Suprapubic skin (tissue), 3 donors: Measurements from ENCODE around the gene PRICKLE2.

ENCODE experiments used
- CTCF ChIP-seq, 2 donors: fragments of 200-600 bp in 1 of 2; fragments of 450-650 bp in 1 of 2; sonication (generic) in 1 of 2; IDR thresholded peaks; one replicate each; pipeline ENCODE4 v1.5.1; 2016 to 2019; ENCODE audit warnings: antibody characterized with exemption in 2 of 2, mild to moderate bottlenecking in 1 of 2, moderate library complexity in 1 of 2
- EP300 ChIP-seq: sonication (generic); formaldehyde crosslinking; IDR thresholded peaks from one replicate; pipeline ENCODE4 v1.6.1; 2017; ENCODE audit warnings: antibody characterized with exemption

GRCh38 chr3:64220161-64220914, 4.9 kb downstream of the PRICKLE2 start:
- TF ChIP-seq CTCF (IDR thresholded peaks at IDR 0.05) = no peak
- TF ChIP-seq EP300 = no peak
